HG03442 (cell line): ENCODE results near the gene RHOF.

ENCODE experiments used
- ATAC-seq: cut with Tn5 transposase; IDR thresholded peaks from one replicate; pipeline ENCODE4 v1.9.1; 2021; ENCODE audit warnings: mild to moderate bottlenecking, moderate library complexity; ENCODE audit not compliant: unreplicated experiment

RHOF gene, protein sequence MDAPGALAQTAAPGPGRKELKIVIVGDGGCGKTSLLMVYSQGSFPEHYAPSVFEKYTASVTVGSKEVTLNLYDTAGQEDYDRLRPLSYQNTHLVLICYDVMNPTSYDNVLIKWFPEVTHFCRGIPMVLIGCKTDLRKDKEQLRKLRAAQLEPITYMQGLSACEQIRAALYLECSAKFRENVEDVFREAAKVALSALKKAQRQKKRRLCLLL

GRCh38 chr12:121793440-121793837, at the start of gene RHOF:
Gene RHOF (minus strand): TSS chr12:121793688. CDS start chr12:121793633, 55 bp downstream.
- peak; percentile 12 for ATAC-seq

DNA sequence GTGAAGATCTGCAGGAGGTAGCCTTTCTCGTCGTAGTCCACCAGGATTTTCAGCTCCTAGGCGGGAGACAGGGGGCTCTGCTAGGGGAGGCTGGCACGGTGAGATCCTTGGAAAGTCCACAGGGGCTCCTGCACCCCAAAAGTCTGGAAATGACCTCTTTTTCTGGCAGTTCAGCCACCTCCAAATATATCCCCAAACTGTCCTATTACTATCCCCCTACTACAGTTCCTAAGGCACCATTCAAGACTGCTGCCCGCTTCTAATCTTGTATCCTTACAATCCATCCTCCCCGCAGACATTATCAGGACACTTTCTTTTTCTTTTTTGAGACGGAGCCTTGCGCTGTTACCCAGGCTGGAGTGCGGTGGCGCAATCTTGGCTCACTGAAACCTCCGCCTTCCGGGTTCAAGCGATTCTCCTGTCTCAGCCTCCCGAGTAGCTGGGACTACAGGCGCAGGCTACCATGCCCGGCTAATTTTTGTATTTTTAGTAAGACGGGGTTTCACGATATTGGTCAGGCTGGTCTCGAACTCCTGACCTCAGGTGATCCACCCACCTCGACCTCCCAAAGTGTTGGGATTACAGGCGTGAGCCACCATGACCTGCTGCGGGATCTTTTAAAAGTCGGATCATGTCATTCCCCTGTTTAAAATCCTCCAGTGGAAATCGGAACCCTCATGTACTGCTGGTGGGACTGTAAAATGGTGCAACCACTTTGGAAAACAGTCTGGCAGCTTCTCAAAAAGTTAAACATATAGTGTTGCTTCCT, 46.7 kb upstream of the RHOF start:
- no peak for ATAC-seq

DNA sequence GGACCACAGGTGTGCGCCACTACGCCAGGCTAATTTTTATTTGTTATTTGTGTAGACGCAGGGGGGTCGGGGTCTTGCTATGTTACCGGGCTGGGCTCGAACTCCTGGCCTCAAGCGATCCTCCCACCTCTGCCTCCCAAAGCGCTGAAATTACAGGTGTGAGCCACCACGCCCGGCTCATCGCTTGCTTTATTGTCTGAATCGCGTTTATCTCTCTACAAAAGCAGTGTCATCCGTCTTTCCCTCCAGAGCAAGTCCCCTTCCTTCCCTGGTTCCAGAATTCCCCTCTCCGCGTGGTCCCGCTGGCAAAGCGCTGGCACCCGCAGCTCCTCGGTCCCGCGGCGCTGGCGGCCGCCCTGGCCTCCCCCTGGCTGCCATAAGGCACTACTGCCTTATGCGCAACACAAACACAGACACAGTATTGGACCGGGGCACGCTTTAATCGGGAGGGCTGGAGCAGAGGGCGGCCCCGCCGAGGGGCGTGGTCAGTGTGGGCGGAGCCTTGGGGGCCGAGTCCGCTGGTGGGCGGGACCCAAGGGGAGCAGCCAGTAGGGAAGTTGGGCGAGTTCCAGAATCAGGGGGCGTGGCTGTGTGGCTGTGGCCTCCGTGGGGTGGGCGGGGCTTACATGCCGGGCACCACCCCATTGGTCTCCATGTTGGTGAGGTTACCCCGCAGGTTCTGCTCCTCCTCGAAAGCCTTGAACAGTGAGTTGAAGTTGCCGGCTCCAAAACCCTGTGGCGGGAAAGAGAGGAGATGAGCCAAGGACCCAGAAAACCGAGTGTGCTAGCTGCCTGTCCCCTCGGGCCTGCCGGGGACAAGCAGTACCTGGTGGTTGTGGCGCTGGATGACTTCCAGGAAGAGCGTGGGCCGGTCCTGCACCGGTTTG, 45.9 kb upstream of the RHOF start:
- ATAC-seq = peak; percentile 92

DNA sequence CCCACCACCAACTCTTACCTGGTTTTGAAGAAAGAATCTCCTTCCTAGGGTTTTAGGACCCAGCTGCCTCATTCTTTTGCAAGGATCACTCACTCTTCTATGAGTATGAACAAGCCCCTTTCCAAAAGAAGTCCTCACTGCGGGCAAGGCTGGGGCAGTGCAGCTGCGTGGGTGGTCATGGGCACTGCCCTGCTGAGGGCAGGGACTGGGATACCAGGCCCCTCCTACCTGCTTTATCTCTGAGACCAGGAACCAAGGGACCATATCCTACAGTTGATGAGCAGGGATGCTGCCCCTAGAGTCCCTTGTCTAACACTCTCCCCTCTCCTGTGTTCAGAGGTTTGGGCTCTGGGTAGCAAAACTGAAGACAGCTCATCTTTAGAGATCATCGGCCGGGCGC, 44.6 kb upstream of the RHOF start:
- no peak for ATAC-seq

DNA sequence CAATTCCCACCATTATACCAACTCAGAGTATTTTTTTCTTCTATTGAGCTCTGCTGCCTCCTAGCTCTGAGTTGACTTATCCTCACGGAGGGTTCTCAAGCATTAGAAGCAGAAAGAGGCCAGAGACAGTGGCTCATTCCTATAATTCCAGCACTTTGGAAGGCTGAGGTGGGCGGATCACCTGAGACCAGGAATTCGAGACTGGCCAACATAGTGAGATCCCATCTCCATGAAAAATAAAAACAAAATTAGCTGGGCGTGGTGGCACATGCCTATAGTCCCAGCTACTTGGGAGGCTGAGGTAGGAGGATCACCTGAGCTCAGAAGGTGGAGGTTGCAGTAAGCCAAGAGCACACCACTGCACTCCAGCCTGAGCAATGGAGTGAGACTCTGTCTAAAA, 44.2 kb upstream of the RHOF start:
- ATAC-seq = no peak

GRCh38 chr12:121831571-121832245, 38.2 kb upstream of the RHOF start:
- ATAC-seq = no peak

DNA sequence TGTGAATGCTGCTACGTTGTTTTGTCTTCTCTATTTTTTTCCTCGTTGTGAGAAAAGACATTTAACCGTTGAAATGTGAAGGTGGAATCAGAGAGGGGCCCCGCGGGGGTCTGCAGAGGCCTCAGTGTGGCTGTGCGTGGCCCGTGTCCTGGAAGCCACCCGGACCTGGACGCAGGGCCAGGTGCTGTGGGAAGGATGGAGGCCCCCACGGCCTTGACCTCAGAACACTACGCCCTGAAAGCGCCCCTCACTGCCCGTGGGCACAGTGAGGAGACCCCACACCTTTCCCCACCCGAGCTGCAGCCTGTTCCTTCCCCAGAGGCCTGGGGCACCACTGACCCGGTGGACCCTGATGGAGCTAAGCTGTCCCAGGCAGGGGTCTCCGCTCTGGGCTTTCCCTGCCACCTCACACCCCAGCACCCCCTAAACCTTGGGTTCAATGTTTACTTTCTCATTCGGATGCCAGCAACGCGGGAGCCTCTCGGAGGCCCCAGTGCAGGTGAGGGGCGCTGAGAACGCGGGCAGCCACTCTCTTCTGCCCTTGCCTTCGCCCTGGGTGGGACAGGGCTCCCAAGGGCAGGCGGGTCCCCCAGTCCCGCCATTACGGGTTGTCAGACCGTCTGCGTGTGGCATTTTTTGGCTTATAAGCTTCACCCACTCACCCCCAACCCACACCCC, 37.2 kb upstream of the RHOF start:
- ATAC-seq = no peak

GRCh38 chr12:121830134-121830533, 36.6 kb upstream of the RHOF start:
- no peak for ATAC-seq

DNA sequence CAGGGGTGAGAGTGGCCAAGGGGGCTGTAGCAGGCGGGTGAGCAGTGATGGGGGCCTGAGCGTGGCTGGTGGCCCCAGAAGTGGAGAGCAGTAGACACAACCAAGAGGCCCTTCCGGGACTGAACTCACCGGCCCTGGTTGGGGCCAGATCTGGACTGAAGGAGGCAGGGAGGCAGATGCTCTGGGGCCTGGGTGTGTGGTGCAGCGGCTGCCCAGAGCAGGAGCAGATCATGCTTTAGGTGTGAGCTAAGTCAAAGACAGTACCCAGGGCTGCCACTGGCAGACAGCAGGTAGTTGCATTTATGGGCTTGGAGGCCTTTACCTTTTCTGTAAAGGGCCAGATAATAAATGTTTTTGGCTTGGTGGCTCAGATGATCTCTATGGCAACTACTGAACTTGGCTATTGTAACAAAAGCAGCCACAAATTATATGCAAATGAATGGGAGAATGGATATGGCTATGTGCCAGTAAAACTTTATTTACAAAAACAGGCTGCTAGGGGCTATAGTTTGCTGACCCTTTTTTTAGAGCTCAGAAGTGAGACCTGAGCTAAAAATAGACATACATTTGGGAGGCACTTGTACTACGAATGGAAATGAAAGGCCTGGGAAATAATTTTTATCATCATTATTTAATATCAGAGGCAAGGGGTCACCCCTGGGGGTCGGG, 35.9 kb upstream of the RHOF start:
- no peak for ATAC-seq

- no peak for ATAC-seq
Observed at GRCh38 chr12:121828826-121829225, 35.3 kb upstream of the RHOF start.

GRCh38 chr12:121828306-121828705, 34.8 kb upstream of the RHOF start:
- no peak for ATAC-seq

DNA sequence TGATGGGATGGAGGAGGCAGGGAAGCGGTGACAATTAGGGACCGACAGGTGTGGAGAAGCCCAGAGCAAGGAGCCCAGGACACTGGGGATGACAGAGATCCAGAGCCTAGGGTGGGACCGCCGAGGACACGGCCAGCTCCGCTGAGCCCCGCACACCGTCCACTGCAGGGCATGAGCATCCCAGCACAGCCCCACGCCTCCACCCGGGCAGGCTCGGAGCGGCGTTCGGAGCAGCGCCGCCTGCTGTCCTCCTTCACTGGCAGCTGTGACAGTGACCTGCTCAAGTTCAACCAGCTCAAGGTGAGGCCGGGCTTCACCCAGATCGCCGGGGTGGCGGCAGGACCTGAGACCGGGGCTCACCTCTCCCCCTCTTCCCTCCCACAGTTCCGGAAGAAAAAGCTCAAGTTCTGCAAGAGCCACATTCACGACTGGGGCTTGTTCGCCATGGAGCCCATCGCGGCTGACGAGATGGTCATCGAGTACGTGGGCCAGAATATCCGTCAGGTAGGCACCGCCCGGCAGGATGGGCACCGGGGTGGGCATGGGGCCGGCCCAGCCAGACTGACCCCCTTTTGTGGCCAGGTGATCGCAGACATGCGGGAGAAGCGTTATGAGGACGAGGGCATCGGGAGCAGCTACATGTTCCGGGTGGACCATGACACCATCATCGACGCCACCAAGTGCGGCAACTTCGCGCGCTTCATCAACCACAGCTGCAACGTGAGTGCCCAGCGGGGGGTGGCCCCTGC, 34.0 kb upstream of the RHOF start:
- ATAC-seq = no peak

DNA sequence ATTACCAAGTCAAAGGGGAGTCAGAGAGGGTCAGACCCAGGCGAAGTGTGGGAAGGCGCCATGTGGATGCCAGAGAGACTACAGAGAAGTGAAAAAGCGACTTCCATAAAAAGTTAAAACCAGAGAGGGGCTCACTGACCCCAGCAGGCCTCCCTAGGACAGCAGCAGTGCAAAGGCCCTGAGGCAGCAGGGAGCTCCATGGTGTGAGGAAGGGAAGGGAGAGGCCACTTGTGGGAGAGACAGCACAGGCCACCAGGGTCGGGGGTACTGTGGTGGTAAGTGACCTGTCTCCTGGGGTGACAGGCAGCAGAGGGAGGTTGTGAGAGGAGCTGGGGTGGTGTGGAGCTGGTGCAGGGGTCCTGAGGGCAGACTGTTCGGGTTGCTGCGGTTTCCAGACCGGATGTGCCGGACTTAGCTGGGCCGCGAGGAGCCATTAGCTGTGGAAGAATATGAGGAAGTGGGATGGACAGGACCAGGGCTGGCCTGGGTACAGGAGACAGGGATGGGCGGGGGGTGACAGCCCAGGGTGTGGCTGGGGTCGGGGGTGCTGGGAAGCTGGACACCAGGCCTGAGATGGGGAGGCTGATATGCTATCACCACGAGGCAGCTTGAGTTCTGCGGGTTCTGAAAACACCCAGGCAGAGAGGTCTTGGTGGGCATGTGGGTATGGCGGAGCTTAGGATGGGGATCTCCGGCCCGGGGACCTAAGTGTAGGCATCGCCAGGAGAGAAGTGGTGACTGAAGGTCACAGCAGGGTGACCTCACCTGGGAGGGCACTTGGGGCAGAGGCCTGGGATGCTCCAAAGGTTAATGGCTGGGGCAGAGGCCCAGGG, 33.0 kb upstream of the RHOF start:
- ATAC-seq = no peak

GRCh38 chr12:121825041-121825523, 31.6 kb upstream of the RHOF start:
- no peak for ATAC-seq

GRCh38 chr12:121823727-121824115, 30.2 kb upstream of the RHOF start:
- no peak for ATAC-seq

DNA sequence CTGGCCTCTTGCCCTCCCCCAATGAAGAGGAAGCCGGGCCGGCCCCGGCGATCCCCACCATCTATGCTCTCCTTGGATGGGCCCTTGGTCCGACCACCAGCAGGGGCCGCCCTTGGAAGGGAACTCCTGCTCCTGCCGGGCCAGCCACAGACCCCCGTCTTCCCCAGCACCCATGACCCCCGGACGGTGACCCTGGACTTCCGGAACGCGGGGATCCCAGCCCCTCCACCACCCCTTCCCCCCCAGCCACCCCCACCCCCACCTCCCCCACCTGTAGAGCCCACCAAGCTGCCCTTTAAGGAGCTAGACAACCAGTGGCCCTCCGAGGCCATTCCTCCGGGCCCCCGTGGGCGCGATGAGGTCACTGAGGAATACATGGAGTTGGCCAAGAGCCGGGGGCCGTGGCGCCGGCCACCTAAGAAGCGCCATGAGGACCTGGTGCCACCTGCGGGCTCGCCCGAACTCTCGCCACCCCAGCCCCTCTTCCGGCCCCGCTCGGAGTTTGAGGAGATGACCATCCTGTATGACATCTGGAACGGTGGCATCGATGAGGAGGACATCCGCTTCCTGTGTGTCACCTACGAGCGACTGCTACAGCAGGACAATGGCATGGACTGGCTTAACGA, 29.7 kb upstream of the RHOF start:
- ATAC-seq = no peak

DNA sequence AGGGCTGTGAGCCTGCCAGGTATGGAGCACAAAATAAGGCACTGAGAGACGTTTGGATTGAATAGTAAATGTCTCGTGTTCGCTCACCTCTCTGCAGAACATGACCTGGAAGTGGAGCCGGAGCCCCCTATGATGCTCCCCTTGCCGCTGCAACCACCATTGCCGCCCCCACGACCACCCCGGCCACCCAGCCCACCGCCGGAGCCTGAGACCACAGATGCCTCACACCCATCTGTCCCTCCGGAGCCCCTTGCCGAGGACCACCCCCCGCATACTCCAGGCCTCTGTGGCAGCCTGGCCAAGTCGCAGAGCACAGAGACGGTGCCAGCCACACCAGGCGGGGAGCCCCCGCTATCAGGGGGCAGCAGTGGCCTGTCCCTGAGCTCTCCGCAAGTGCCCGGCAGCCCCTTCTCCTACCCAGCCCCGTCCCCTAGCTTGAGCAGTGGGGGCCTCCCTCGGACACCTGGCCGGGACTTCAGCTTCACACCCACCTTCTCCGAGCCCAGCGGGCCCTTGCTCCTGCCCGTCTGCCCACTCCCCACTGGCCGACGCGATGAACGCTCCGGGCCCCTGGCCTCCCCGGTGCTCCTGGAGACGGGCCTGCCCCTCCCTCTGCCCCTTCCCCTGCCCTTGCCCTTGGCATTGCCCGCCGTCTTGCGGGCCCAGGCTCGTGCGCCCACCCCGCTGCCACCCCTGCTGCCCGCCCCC, 29.1 kb upstream of the RHOF start:
- ATAC-seq = no peak
